ENCODE results near the gene SSBP3.

SSBP3 gene

GRCh38 chr1:54328066-54328636, 78.0 kb downstream of the SSBP3 start:
- no peak for DNase-seq

DNA sequence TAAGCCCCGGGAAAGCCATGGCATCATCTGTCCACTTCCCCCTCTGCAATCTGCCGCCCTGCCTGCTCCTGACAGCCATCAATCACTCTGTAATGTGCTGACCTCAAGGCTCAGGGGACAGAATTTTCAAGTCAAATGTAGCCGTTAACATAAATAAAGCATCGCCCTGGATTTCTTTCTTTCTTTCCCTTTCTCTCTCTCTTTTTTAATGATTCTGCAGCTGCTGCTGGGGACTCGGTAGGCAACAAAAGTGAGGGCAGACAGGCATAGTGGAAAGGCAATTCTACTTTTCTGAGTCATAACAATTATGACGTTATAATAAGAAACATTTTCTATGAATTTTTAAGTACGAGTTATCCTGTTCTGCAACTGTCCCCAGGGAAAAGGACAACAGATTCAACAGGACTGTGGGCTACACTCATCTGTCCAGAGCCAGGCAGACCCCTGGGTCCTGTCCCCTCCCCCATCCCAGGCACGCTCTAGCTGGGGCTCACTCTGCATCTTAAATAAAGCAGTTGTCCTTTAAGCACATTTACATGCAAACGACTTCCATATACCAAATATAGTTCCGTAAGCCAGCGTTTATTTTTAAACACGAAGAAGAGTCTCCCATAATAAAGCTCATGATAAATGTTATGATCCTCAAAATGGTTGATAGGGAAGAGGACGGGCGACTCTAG, 78.7 kb downstream of the SSBP3 start:
- no peak for DNase-seq

DNA sequence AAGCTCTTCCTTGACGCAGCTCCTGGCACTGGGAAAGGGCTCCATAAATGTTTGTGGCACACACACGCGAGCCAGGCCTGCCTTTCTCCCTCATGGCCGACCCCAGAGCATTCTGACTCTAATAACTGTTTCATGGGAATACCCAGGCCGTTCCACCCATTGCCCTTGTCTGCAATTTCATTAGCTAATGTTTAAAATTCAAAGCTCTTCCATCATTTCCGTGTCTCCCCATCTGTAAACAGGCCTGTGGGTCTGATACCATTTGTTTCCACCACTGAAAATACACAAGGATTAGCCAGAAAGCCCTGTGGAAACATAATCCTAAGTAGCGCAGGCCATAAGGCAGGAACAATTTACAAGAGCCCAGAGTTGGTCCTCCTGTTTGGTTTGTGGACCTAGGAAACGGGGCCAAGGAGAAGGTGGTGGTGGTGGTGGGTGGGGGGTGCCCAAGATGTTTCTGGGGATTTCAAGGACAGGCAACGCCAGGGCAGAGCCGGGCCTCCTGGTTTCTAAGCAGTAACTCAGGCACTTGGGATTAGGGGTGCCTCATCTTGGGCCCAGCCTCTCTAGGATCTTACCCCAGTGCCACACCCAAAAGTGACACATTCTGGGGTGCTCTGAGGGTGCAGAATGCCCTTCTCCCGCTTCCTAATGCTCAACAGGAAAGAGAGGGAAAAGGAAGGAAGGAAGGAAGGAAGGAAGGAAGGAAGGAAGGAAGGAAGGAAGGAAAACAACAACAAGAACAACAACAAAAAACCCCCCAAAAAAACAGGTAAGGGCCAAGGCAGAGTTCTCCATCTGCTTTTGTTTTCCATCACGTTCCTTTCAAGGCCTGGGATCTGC, 79.4 kb downstream of the SSBP3 start:
- no peak for DNase-seq

DNA sequence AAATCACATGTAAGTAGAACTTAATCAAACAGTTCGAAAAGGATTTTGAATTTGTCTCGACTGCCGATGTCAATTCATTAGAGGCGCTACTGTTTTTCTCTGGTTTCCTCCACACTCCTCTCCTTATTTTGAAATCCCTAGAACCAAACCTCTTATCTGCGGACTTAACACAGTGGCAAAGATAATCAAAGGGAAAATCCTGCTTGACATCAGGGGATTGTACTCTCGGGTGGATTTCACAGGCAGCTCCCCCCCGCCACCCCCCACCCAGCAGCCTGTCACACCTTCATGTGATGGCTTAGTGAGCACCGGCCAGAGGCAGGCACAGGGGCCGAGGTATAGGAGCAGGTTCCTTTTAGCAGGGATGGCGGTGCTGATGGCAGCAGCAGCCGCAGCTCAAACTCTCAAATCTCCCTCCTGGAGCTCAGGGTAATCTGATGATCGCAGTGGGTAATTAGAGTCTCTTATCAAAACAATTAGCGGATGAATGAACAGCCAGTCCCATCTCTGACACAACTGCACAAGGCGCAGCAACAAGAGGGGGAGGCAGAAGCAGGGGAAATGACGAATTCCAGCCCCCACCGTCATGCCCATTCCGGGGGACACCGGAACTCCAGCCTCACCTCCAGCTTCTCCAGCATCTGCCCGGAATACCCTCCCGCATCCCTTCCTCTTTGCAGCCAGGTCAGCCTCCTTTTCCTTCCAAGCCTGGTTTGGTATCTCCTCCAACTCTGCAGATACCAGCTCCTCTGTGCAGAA, 80.3 kb downstream of the SSBP3 start:
- no peak for DNase-seq

DNA sequence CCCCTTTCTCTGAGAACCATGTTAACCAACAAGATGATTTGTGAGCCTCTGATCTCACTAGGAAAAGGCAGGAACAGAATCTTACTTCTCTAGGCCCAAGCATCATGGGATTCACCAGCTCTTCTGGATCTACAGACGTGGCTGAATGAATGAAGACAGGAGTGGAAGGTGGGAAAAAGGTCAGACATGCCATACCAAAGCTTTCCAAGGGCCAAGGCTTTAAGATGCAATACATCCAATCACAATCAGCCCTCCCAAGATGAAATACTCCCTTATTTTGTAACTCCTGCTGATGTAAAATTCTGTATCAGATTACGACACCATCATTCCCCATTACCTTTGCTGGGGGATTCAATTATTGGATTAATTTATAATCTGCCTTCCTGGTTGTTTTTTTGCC, 80.9 kb downstream of the SSBP3 start:
- DNase-seq, result no peak

DNA sequence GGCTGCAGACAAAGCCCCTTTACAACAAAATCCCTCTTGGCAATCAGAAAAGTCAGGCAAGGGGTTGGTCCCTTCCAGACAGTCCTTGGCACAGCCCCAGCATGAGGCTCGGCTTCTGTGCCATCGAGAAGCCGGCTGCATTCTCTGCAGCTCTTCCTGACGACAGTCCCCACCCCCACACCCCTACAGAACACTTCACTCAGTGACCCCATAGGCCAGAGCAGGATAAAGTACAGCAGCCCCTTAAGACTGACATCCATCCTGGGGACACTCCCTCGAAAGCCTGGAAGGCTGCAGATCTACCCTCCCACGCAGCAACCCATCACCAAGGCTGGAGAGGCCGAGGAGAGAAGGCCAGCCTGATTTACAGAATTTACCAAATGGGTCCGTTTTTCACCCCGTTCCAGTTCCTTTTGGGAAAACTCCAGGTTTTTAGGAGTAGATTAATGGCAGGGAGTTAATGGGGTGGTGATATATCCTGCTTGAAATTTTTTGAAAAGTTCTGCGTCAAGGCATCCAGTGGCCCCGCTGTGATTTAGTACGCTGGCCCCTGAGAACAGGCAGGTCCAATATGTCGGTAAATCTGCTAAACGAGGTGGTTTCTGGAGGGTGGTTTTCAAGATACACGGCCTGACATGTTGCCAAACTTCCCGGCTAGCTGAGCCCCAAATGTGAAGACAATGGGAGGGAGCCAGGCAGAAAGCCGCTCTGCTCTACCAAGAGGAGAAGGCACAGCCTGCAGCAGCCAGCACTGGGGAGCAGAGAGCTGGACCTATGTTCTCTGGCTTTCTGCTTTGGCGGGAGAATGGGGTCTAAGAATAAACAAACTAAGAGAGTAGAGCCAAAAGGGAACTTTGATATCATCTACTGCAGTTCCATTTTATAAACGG, 81.7 kb downstream of the SSBP3 start:
- peak; percentile 66 for DNase-seq

DNA sequence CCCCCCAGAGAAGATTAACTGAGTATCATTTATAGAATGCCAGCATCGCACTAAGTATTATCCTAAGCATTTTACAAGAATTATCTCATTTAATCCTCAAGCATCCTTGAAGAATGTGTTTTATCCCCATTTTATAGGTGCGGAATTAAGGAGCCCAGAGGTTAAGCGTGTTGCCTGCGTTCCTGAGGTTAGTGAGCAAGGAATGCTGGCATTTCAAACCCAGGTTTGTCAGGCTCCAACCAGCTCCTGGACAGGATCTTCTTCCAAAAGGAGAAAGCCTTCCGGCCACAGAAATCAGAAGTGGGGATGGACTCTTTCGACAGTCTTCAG, 82.3 kb downstream of the SSBP3 start:
- no peak for DNase-seq

DNA sequence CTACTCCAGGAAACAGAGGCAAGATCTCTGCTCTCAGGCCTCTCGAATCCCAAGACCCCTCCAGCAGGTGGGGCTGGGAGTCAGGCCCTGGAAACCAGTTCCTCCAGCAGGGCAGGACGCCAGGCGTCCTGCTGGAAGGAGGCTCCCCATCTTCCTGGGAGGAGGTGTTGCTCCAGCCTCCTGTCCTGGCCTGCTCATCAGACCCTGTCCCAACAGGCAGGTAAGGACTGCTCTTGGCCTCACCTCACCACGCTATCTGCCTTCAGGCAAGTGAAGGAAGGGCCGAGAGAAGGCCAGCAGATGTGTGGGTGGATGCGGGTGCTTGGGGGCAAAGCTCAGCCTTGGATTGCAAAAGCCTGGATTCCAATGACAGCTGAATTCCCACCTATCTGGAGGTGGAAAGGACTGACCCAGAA, 82.9 kb downstream of the SSBP3 start:
- peak; percentile 25 for DNase-seq

DNA sequence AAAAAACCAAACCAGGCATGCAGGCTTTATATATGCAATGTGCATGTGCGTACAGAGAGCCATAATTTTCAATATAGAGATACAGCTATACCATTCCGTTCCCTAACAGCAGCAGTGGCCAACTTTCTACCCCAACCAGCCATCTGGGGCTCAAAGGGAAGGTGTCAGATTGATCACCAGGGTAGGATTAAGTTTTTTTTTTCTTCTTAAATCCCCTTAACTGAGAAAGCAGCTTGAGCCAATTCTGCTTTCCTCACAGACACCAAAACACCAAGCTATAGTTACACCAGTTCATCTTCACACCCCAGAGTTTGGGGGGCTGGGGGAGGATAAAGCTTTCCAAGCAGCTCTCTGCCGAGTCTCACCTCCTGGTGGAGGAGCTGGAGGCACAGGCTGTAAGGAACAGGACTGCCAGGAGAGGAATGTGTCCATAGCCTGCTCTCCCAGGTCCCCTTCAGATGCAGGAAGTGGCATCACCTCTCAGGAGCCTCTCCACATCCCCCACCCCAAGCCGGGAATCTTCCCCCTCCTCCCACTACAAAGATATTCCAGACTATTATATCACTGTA, 87.9 kb downstream of the SSBP3 start:
- DNase-seq, result no peak

- DNase-seq, result no peak
These were observed 89.1 kb downstream of the SSBP3 start for GRCh38 chr1:54317084-54317483.

GRCh38 chr1:54315099-54315498, 91.1 kb downstream of the SSBP3 start:
- no peak for DNase-seq

DNA sequence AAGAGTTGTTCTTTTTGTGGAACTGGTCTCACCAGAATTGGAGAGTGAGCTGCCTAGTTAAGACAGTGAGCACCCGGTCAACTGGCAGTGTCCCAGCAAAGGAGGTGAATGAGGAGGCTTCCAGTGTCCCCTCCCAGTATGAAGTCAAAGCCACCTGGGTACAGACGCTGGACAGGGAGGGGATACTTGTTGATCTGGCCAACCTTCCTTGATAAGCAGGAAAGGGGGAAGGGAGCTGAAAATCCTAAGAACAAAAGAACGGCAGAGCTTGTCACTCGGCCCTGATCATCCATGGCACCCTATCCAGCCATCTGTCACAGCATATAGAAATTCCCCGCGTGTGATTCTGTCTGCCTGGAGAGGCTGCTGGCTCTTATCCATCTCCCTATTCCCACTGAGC, 91.5 kb downstream of the SSBP3 start:
- no peak for DNase-seq

DNA sequence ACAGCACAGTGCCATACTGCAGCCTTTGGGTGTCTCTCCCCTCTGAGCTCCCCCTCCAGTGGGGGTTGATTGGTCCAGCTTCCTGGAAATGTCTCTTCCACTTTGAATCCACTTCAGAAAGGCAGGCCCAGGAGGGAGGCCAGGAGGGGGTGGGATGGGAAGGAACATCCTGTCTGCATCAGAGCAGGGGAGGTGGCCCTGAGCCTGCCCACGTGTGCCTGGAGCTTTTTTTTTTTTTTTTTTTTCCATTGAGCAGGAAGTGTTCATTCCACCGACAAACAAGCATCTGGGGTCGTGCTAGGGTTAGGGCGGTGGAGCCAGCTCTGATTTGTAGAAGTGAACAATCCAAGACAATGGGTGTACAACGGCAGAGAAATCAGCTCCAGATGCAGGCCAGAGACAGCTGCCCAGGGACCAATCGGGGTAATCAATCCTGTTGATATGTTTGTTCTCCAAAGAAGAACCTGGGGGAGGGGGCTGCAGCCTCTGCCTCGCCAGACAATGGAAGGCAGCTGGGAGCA, 93.3 kb downstream of the SSBP3 start:
- peak; percentile 87 for DNase-seq

GRCh38 chr1:54311506-54311905, 94.7 kb downstream of the SSBP3 start:
- no peak for DNase-seq

- DNase-seq, result peak; percentile 52
These were observed 95.5 kb downstream of the SSBP3 start for GRCh38 chr1:54310439-54311328.

DNA sequence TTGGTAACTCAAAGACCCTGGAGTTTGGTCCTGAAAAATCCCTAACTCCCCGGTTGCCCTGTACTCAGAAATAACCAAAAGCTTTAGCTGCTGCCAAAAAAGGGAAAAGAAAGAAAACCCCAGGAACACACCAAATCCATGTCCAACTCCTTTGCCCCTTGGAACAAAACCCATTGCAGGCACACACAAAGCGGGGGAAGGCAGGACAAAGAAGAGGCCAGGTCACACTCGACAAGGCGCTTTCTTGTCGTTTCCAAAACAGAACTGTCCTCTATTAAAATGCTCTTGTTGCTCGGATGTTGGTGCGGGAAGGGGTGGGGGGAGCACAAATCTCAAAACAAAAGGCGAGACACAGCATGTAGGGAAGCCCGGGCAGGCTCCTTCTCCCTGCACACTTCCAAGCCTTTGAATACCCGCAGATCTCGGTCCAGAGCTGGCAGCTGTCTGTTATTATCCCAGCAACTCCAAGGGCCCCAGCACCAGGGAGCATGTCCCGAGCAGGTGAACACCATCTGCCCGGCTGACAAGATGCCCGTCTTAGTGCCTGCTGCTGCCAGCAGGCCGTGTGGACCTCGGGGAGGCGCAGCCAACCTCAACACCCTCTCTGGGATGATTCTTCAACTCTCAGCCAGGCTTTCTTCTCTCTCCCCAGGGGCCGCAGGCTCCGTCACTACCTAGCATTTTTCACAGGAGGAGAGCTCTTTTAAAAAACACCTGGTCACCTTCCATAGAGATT, 96.4 kb downstream of the SSBP3 start:
- DNase-seq, result peak; percentile 52

GRCh38 chr1:54307305-54307704, 98.9 kb downstream of the SSBP3 start:
- no peak for DNase-seq

DNA sequence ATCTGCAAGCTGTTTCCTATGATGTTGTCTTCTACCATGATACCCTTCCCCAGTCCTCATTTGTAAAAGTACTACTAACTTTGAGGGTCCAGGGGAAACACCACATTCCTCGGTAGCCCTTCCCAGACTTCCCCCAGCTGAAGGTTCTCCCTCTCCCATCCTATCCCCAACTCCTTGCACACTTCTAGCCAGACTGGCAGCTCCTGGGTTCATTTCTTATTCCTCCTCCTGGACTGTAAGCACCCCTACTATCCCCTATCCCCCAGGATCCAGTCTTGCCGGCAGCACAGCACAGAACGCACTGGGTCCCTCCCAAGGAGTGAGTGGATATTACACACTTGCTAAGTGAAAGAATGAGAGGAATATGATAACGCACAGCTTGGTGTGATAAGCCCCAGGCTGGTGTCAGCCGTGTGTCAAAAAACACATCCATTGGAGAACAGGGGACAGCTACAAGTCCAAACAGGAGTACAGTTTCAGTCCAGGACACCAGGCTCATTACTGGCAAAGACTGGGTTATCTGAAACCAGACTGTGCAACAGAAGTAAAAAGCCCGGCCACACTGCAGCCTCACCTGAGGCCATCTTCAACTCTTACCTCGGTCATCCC, 100.2 kb downstream of the SSBP3 start:
- DNase-seq, result no peak

DNA sequence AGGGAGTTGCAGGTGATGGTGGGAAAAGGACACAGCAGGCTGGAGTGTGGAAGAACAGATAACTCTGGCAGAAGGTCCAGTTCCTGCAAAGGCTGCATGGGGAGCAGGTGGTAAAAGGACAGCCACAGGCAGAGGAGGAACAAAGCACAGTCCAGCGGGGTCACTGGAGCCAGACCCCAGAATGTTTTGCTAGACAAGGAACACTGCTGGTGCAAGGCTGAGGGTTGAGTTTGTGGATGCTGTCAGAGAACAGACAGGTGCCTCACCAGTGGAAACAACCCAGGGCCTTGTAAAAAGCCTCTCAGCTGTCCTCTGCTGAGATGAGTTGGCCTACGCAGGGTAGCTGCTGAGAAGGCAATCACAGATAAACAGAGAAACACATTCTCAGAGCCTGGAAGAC, 101.7 kb downstream of the SSBP3 start:
- DNase-seq, result no peak

All from femur (tissue), 1 donor.